Measurements from ENCODE around the gene BRSK2.

DNA sequence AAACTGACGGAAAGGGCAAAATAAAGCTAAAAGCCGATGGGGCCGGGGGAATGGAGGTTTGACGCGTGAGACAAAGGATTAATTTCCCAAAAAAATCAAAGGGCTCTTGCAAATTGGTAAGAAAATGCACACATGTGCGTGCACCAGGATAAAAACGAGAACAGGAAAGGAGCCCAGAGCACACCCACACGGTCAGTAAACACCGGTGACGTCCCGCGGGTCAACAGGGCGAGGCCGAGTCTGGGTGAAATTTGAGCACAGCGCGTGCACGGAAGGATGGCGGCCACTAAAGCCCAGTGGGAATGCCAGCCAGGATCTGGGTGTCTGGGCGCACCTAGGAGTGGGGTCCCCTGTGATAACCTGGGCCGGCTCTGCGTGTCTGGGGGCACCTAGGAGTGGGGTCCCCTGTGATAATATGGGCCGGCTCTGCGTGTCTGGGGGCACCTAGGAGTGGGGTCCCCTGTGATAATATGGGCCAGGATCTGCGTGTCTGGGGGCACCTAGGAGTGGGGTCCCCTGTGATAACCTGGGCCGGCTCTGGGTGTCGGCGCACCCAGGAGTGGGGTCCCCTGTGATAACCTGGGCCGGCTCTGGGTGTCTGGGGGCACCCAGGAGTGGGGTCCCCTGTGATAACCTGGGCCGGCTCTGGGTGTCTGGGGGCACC lies 44.4 kb downstream of the BRSK2 start:
- TF ChIP-seq, protein P1, sequence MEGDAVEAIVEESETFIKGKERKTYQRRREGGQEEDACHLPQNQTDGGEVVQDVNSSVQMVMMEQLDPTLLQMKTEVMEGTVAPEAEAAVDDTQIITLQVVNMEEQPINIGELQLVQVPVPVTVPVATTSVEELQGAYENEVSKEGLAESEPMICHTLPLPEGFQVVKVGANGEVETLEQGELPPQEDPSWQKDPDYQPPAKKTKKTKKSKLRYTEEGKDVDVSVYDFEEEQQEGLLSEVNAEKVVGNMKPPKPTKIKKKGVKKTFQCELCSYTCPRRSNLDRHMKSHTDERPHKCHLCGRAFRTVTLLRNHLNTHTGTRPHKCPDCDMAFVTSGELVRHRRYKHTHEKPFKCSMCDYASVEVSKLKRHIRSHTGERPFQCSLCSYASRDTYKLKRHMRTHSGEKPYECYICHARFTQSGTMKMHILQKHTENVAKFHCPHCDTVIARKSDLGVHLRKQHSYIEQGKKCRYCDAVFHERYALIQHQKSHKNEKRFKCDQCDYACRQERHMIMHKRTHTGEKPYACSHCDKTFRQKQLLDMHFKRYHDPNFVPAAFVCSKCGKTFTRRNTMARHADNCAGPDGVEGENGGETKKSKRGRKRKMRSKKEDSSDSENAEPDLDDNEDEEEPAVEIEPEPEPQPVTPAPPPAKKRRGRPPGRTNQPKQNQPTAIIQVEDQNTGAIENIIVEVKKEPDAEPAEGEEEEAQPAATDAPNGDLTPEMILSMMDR (IDR thresholded peaks at IDR 0.05) = no peak
- TF ChIP-seq POLR2A (IDR thresholded peaks at IDR 0.05) = no peak

Data from Peyer's patch (tissue), 4 donors.